Measurements from ENCODE around the gene YPEL2. TPM values are rescaled to one million over a fixed set of nuclear protein-coding genes. Genes with fewer than 3 reads are reported as not detected.
A peak's percentile ranks its signal among the peaks of the same experiment; 100 is the strongest.

The YPEL2 gene
- total and polyA plus RNA-seq, 2 donors (not counting 3 experiments of a cell fraction or from before 2014, with no cell fraction given) = 36.5 to 66.8 TPM

GRCh38 chr17:59428916-59429485 lies 97.5 kb downstream of the YPEL2 start:
- Histone ChIP-seq H3K4me3 (replicated peaks in 1 of 3; ENCODE audit: insufficient read depth in 1 of 3, low read depth in 1 of 3, low read length in 3 of 3) (no peak overlapping the region), H3K9ac (replicated peaks; ENCODE audit: extremely low read depth, insufficient read depth, low read length) (no peak overlapping the region), H3K9me1 (replicated peaks; ENCODE audit: control insufficient read depth, extremely low read depth, insufficient read depth, low read length) (no peaks in the 10 kb centered on the region), H3K27me3 (ENCODE audit: control insufficient read depth in 2 of 2, insufficient read depth in 2 of 2, low read length in 2 of 2) (no peaks in the 10 kb centered on the region), H3K9me3 (replicated peaks; ENCODE audit: control insufficient read depth, insufficient read depth, low read length) (no peaks in the 10 kb centered on the region), H3K36me3 (ENCODE audit: control insufficient read depth in 2 of 2, extremely low read depth in 1 of 2, insufficient read depth in 2 of 2, low read length in 2 of 2) (no peaks in the 10 kb centered on the region), H3K4me2 (ENCODE audit: insufficient read depth, low read length) (no peak overlapping the region), H2AFZ (ENCODE audit: low read depth, low read length) (no peak overlapping the region), H3K4me1 (ENCODE audit: control insufficient read depth, extremely low read depth, insufficient read depth, low read length) (peaks cover 53% of the 10 kb centered on the region), H3K79me2 (ENCODE audit: control insufficient read depth, insufficient read depth, low read length) (no peaks in the 10 kb centered on the region), H3K27ac (ENCODE audit: insufficient read depth, low read depth, low read length) (peak overlapping the region; percentile 91), H4K20me1 (replicated peaks; ENCODE audit: control insufficient read depth, extremely low read depth, insufficient read depth, low read length) (no peaks in the 10 kb centered on the region)
- no TSS peak for BruUV-seq (replicated peaks)
- no peak for FAIRE-seq
- ChIA-PET CTCF (interaction anchor here (1.0 kb wide), 1 partner anchor 13 kb away, joined by 4 read pairs; no protein-coding TSS in a partner anchor), POLR2A (interaction anchor here (1.3 kb wide), 1 partner anchor 13 kb away, joined by 3 read pairs; no protein-coding TSS in a partner anchor)
- intact Hi-C loops (cut with micrococcal nuclease) (loop anchor here (5.0 kb wide), 1 partner anchor 912 kb away; no protein-coding TSS in a partner anchor), dilution Hi-C loops (cut with MboI; ENCODE audit: extremely low pct_ligation_motif_present, low sequenced_read_pairs) (loop anchor here (25.0 kb wide), 1 partner anchor 92 kb away; the partner anchor contains the start of gene YPEL2)
- no peak for DNase-seq (ENCODE audit: low read depth, low spot score)
- TF ChIP-seq FOS (IDR thresholded peaks at IDR 0.05; ENCODE audit: borderline replicate concordance, insufficient read depth, low read length) = no peak
- no peak for TF ChIP-seq POLR2A (IDR thresholded peaks at IDR 0.05; ENCODE audit: low read depth, low read length)
- no peak for TF ChIP-seq MAX (IDR thresholded peaks at IDR 0.05; ENCODE audit: insufficient read depth, insufficient read length)
- TF ChIP-seq CTCF (IDR thresholded peaks at IDR 0.05; ENCODE audit: extremely low read depth in 1 of 2, insufficient read depth in 1 of 2, low read depth in 1 of 2, low read length in 2 of 2) = no peak

GRCh38 chr17:59431601-59432000 lies 100.1 kb downstream of the YPEL2 start:
- ChIA-PET CTCF (interaction anchor here (1.2 to 2.2 kb wide), 3 partner anchors 10 to 102 kb away, joined by 3 to 7 read pairs (median 5); no protein-coding TSS in a partner anchor), POLR2A (interaction anchor here (0.7 kb wide), 1 partner anchor 400 kb away, joined by 5 read pairs; no protein-coding TSS in a partner anchor)
- H4K20me1 ChIP-seq (replicated peaks; ENCODE audit: control insufficient read depth, extremely low read depth, insufficient read depth, low read length) = no peaks in the 10 kb centered on the region
- no peak overlapping the region for H3K27ac ChIP-seq (ENCODE audit: insufficient read depth, low read depth, low read length)
- no peaks in the 10 kb centered on the region for H3K9me3 ChIP-seq (replicated peaks; ENCODE audit: control insufficient read depth, insufficient read depth, low read length)
- no peaks in the 10 kb centered on the region for H3K9me1 ChIP-seq (replicated peaks; ENCODE audit: control insufficient read depth, extremely low read depth, insufficient read depth, low read length)
- H3K27me3 ChIP-seq (ENCODE audit: control insufficient read depth in 2 of 2, insufficient read depth in 2 of 2, low read length in 2 of 2) = no peaks in the 10 kb centered on the region
- TF ChIP-seq POLR2A (IDR thresholded peaks at IDR 0.05; ENCODE audit: low read depth, low read length) (no peak), EZH2 (IDR thresholded peaks at IDR 0.05; ENCODE audit: borderline replicate concordance, low read depth, low read length, severe bottlenecking) (no peak), POLR2AphosphoS5 (IDR thresholded peaks at IDR 0.05; ENCODE audit: insufficient read depth, low read depth, low read length) (no peak), FOS (IDR thresholded peaks at IDR 0.05; ENCODE audit: borderline replicate concordance, insufficient read depth, low read length) (no peak), MAX (IDR thresholded peaks at IDR 0.05; ENCODE audit: insufficient read depth, insufficient read length) (no peak), CTCF (IDR thresholded peaks at IDR 0.05; ENCODE audit: extremely low read depth in 1 of 2, insufficient read depth in 1 of 2, low read depth in 1 of 2, low read length in 2 of 2) (no peak), MYC (IDR thresholded peaks at IDR 0.05; ENCODE audit: low read depth, low read length) (no peak), JUN (IDR thresholded peaks at IDR 0.05; ENCODE audit: borderline replicate concordance, insufficient read depth, insufficient read length, low read depth) (no peak), GATA2 (IDR thresholded peaks at IDR 0.05; ENCODE audit: insufficient read depth, insufficient read length, low read depth, low read length) (no peak)
- no peak for FAIRE-seq
- no TSS peak for BruUV-seq (replicated peaks)
- no peak overlapping the region for H3K9ac ChIP-seq (replicated peaks; ENCODE audit: extremely low read depth, insufficient read depth, low read length)
- H3K79me2 ChIP-seq (ENCODE audit: control insufficient read depth, insufficient read depth, low read length) = no peaks in the 10 kb centered on the region
- H3K36me3 ChIP-seq (ENCODE audit: control insufficient read depth in 2 of 2, extremely low read depth in 1 of 2, insufficient read depth in 2 of 2, low read length in 2 of 2) = no peaks in the 10 kb centered on the region
- peak; percentile 49 for DNase-seq (ENCODE audit: low read depth, low spot score)
- intact Hi-C loops (cut with micrococcal nuclease) (no loop called here), dilution Hi-C loops (cut with MboI; ENCODE audit: extremely low pct_ligation_motif_present, low sequenced_read_pairs) (loop anchor here (25.0 kb wide), 1 partner anchor 94 kb away; the partner anchor contains the start of gene YPEL2)
- no peak overlapping the region for H3K4me2 ChIP-seq (ENCODE audit: insufficient read depth, low read length)
- H3K4me3 ChIP-seq (replicated peaks in 1 of 3; ENCODE audit: insufficient read depth in 1 of 3, low read depth in 1 of 3, low read length in 3 of 3) = no peak overlapping the region
- no peak overlapping the region for H2AFZ ChIP-seq (ENCODE audit: low read depth, low read length)
- peaks cover 48% of the 10 kb centered on the region for H3K4me1 ChIP-seq (ENCODE audit: control insufficient read depth, extremely low read depth, insufficient read depth, low read length)
